Caco-2 (cell line): ENCODE results near the gene DCDC1. TPM values are rescaled to one million over a fixed set of nuclear protein-coding genes. Genes with fewer than 3 reads are reported as not detected.

Experiments used
- BruUV-seq: library from RNA; stranded (reverse); fragments of 400-500 nt; replicated peaks from 2 replicates; lab custom pipeline; 2021; lab: Mats Ljungman, UMichigan
- CTCF ChIA-PET: fragments of 300-600 bp; sonication (Branson Sonifier 250); formaldehyde crosslinking; loops from one replicate; lab custom pipeline; 2022; ENCODE audit warnings: antibody characterized with exemption; lab: Charles Lee
- POLR2A ChIA-PET: fragments of 300-600 bp; sonication (Branson Sonifier 250); formaldehyde crosslinking; loops from one replicate; lab custom pipeline; 2022; ENCODE audit warnings: antibody characterized with exemption; lab: Charles Lee
- DNase-seq, 2 experiments: peaks; one replicate each; pipeline versions ENCODE4 v3.0.0 to v3.0.0-alpha.2; 2020 to 2022
- H3K27me3 ChIP-seq: replicated peaks from 2 replicates; pipeline ENCODE4 v1.6.0; 2011; ENCODE audit warnings: low read length; ENCODE audit not compliant: control insufficient read depth, insufficient read depth
- H3K36me3 ChIP-seq: 2 replicates; pipeline ENCODE4 v1.5.1; 2011; ENCODE audit warnings: low read length; ENCODE audit not compliant: control insufficient read depth, insufficient read depth
- H3K4me1 ChIP-seq: fragments of 250-450 bp; sonication (Bioruptor Pico); 2 replicates; pipeline ENCODE4 v1.5.1; 2020; ENCODE audit warnings: mild to moderate bottlenecking
- H3K4me3 ChIP-seq: 2 replicates; pipeline ENCODE4 v1.5.1; 2011; ENCODE audit warnings: low read depth, mild to moderate bottlenecking, control low read depth, low read length
- H3K9me3 ChIP-seq: fragments of 250-450 bp; sonication (Bioruptor Pico); 2 replicates; pipeline ENCODE4 v1.5.1; 2020; ENCODE audit warnings: mild to moderate bottlenecking, moderate library complexity
- H3K27ac Mint-ChIP-seq: one replicate; pipeline ENCODE4 v1.8.0; 2022; ENCODE audit warnings: mixed read lengths; ENCODE audit not compliant: unreplicated experiment
- H3K27me3 Mint-ChIP-seq: one replicate; pipeline ENCODE4 v1.8.0; 2022; ENCODE audit warnings: mixed read lengths; ENCODE audit not compliant: insufficient read depth, unreplicated experiment
- H3K36me3 Mint-ChIP-seq: one replicate; pipeline ENCODE4 v1.8.0; 2022; ENCODE audit warnings: mild to moderate bottlenecking, mixed read lengths; ENCODE audit not compliant: insufficient read depth, unreplicated experiment
- H3K4me1 Mint-ChIP-seq: one replicate; pipeline ENCODE4 v1.8.0; 2022; ENCODE audit warnings: low read depth, mixed read lengths; ENCODE audit not compliant: unreplicated experiment
- H3K4me3 Mint-ChIP-seq: one replicate; pipeline ENCODE4 v1.8.0; 2022; ENCODE audit warnings: mild to moderate bottlenecking, moderate library complexity, mixed read lengths; ENCODE audit not compliant: unreplicated experiment
- H3K9me3 Mint-ChIP-seq: one replicate; pipeline ENCODE4 v1.8.0; 2022; ENCODE audit warnings: mixed read lengths; ENCODE audit not compliant: unreplicated experiment
- intact Hi-C: fragments of 100-400 bp; cut with micrococcal nuclease; formaldehyde crosslinking; loops from one replicate; pipeline ENCODE4 v1.10.0; 2022; ENCODE audit not compliant: unreplicated experiment
- total RNA-seq: library from RNA; stranded (reverse); gene quantifications from 2 replicates; pipeline ENCODE4 v1.2.3, GENCODE V29; 2022
- TF ChIP-seq, protein P1 (sequence below), 2 experiments: fragments of 200-600 bp in 1 of 2; IDR thresholded peaks; 1 replicate in 1 of 2; 2 replicates in 1 of 2; pipeline versions ENCODE4 v1.5.1 to v1.8.0; 2011 to 2022; ENCODE audit warnings: antibody characterized with exemption in 1 of 2, control low read depth in 1 of 2, inconsistent platforms in 1 of 2, low read depth in 1 of 2, low read length in 1 of 2, mild to moderate bottlenecking in 1 of 2, moderate library complexity in 1 of 2; ENCODE audit not compliant: insufficient read depth in 1 of 2, severe bottlenecking in 1 of 2, unreplicated experiment in 1 of 2

DCDC1 gene
- total RNA-seq, 1 experiment from 2014 or later = not detected

DNA sequence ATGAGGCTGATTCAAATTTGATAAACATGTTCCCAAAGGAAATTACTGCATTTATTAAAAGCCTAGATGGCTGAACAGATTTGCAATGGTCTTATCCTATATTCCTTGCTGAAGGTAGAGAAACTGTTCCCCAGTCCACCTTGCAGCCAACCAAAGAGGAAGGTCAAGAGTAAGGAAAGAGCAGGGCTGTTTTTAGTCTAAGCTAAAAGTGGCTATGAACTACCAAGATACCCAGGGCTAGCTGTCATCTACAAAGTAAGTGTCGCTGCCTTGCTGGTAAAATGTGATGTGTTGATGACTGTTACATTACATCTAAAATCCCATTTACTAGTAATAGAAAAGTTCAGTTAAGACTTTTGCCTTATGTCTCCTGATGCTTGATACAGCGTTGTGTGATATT, 493.3 kb downstream of the DCDC1 start:
- no TSS peak for BruUV-seq
- peaks cover 9% of the 10 kb centered on the region for H3K27me3 Mint-ChIP-seq
- H3K4me1 ChIP-seq = no peaks in the 10 kb centered on the region
- H3K4me3 ChIP-seq = no peak overlapping the region
- H3K4me3 Mint-ChIP-seq = no peak overlapping the region
- H3K9me3 Mint-ChIP-seq = no peaks in the 10 kb centered on the region
- ChIA-PET POLR2A (no interaction called here), CTCF (no interaction called here)
- no peak overlapping the region for H3K27ac Mint-ChIP-seq
- intact Hi-C loops = no loop called here
- no peaks in the 10 kb centered on the region for H3K4me1 Mint-ChIP-seq
- H3K27me3 ChIP-seq = no peaks in the 10 kb centered on the region
- TF ChIP-seq, protein P1, sequence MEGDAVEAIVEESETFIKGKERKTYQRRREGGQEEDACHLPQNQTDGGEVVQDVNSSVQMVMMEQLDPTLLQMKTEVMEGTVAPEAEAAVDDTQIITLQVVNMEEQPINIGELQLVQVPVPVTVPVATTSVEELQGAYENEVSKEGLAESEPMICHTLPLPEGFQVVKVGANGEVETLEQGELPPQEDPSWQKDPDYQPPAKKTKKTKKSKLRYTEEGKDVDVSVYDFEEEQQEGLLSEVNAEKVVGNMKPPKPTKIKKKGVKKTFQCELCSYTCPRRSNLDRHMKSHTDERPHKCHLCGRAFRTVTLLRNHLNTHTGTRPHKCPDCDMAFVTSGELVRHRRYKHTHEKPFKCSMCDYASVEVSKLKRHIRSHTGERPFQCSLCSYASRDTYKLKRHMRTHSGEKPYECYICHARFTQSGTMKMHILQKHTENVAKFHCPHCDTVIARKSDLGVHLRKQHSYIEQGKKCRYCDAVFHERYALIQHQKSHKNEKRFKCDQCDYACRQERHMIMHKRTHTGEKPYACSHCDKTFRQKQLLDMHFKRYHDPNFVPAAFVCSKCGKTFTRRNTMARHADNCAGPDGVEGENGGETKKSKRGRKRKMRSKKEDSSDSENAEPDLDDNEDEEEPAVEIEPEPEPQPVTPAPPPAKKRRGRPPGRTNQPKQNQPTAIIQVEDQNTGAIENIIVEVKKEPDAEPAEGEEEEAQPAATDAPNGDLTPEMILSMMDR (IDR thresholded peaks at IDR 0.05; ENCODE audit: insufficient read depth in 1 of 2, low read depth in 1 of 2, low read length in 1 of 2, severe bottlenecking in 1 of 2, unreplicated experiment in 1 of 2) = no peak
- no peaks in the 10 kb centered on the region for H3K36me3 Mint-ChIP-seq
- H3K36me3 ChIP-seq = no peaks in the 10 kb centered on the region
- no peak for DNase-seq
- no peaks in the 10 kb centered on the region for H3K9me3 ChIP-seq

DNA sequence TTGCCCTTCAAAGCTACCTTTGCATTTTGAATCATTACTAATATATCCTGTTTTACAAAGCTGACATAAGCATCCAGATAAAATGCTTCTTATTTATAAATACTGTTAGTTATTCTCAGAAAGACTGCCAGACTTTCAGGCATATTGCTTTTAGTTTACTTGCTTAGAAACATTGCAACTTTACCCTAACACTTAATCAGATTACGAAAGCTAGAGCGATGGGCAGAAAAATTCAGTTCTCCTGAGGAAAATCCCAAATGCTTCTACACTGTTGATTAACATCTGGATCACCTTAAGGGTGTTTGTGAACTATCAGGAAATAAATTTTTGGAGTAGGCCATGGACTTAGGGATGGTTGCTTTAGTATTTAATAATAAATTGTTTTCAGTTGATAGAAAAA, 493.7 kb downstream of the DCDC1 start:
- Mint-ChIP-seq H3K4me3 (no peak overlapping the region), H3K4me1 (no peaks in the 10 kb centered on the region), H3K27ac (no peak overlapping the region), H3K27me3 (peaks cover 9% of the 10 kb centered on the region), H3K9me3 (no peaks in the 10 kb centered on the region), H3K36me3 (no peaks in the 10 kb centered on the region)
- intact Hi-C loops = no loop called here
- Histone ChIP-seq H3K4me3 (no peak overlapping the region), H3K36me3 (no peaks in the 10 kb centered on the region), H3K9me3 (no peaks in the 10 kb centered on the region), H3K4me1 (no peaks in the 10 kb centered on the region), H3K27me3 (no peaks in the 10 kb centered on the region)
- POLR2A ChIA-PET = no interaction called here
- DNase-seq = no peak
- TF ChIP-seq, protein P1 (IDR thresholded peaks at IDR 0.05; ENCODE audit: insufficient read depth in 1 of 2, low read depth in 1 of 2, low read length in 1 of 2, severe bottlenecking in 1 of 2, unreplicated experiment in 1 of 2) = no peak
- CTCF ChIA-PET = no interaction called here
- BruUV-seq = no TSS peak

DNA sequence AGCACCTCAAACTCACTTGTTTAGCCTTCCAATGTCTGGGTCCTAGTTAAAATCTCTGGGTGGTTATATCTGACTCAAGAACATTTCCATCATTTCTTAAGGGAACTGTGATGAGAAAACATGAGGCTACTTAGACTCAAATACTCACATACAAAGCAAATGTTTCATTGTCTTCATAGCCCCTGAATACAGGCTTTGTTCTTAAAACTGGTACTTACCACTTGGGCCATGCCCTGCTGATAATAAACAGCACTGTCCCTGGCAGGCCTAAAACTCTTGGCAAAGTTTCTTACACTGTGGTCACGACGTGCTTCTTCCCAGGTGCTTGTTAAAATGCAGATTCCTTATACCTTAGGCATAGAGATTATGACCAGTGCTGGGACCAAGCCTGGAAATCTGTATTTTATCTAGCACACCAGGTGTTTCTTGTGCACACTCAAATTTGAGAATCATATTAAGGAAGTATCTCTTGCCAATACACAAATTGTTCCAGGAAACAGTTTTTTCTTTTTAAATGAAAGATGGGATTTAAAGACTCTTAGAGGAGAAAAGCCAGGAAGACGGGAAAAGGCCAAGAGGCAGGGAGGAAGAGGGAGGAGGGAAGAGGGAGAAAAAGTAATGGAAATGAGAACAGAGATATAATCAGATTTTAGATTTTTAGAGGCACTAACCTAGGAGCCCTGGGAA, 495.5 kb downstream of the DCDC1 start:
- Histone ChIP-seq H3K27me3 (no peaks in the 10 kb centered on the region), H3K4me3 (no peak overlapping the region), H3K9me3 (no peaks in the 10 kb centered on the region), H3K36me3 (no peaks in the 10 kb centered on the region), H3K4me1 (no peaks in the 10 kb centered on the region)
- CTCF ChIA-PET = no interaction called here
- H3K36me3 Mint-ChIP-seq = no peaks in the 10 kb centered on the region
- TF ChIP-seq, protein P1 (IDR thresholded peaks at IDR 0.05; ENCODE audit: insufficient read depth in 1 of 2, low read depth in 1 of 2, low read length in 1 of 2, severe bottlenecking in 1 of 2, unreplicated experiment in 1 of 2) = no peak
- DNase-seq = no peak
- POLR2A ChIA-PET = no interaction called here
- H3K27ac Mint-ChIP-seq = no peak overlapping the region
- peaks cover 12% of the 10 kb centered on the region for H3K27me3 Mint-ChIP-seq
- no peaks in the 10 kb centered on the region for H3K4me1 Mint-ChIP-seq
- H3K9me3 Mint-ChIP-seq = no peaks in the 10 kb centered on the region
- H3K4me3 Mint-ChIP-seq = no peak overlapping the region
- BruUV-seq = no TSS peak
- intact Hi-C loops = no loop called here
